GM18867 (cell line): ENCODE measurements around the gene CCDC71L.
"Not testable (repeated sequence)": the region's sequence is repeated elsewhere in the genome, so short reads cannot be mapped to it uniquely, and the experiment has no call there.

Source experiments
- ATAC-seq: cut with Tn5 transposase; IDR thresholded peaks from one replicate; pipeline ENCODE4 v1.9.1; 2021; ENCODE audit warnings: mild to moderate bottlenecking, moderate library complexity; ENCODE audit not compliant: unreplicated experiment

Gene CCDC71L

GRCh38 chr7:106660862-106661720, at the start of gene CCDC71L:
Gene CCDC71L, minus strand, starts transcription at chr7:106661158. Its CDS starts 262 bp downstream, at chr7:106660896.
- peak; percentile 82 for ATAC-seq

GRCh38 chr7:106709604-106710003, 48.6 kb upstream of the CCDC71L start:
- ATAC-seq, result not testable (repeated sequence)

- no peak for ATAC-seq
Observed at GRCh38 chr7:106704000-106704840, 43.3 kb upstream of the CCDC71L start.

GRCh38 chr7:106693677-106694353, 32.9 kb upstream of the CCDC71L start:
- no peak for ATAC-seq

- ATAC-seq, result no peak
Observed at GRCh38 chr7:106692450-106693051, 31.6 kb upstream of the CCDC71L start.

GRCh38 chr7:106688161-106688560, 27.2 kb upstream of the CCDC71L start:
- ATAC-seq, result not testable (repeated sequence)

- ATAC-seq, result no peak
Observed at GRCh38 chr7:106683941-106684340, 23.0 kb upstream of the CCDC71L start.

- no peak for ATAC-seq
Observed at GRCh38 chr7:106681815-106682495, 21.0 kb upstream of the CCDC71L start.

- peak; percentile 75 for ATAC-seq
Observed at GRCh38 chr7:106679153-106679931, 18.4 kb upstream of the CCDC71L start.

- ATAC-seq, result no peak
Observed at GRCh38 chr7:106678795-106679152, 17.8 kb upstream of the CCDC71L start.

- ATAC-seq, result not testable (repeated sequence)
Observed at GRCh38 chr7:106676506-106676905, 15.5 kb upstream of the CCDC71L start.

- ATAC-seq, result not testable (repeated sequence)
Observed at GRCh38 chr7:106673688-106674087, 12.7 kb upstream of the CCDC71L start.

GRCh38 chr7:106671930-106672329, 11.0 kb upstream of the CCDC71L start:
- not testable (repeated sequence) for ATAC-seq

GRCh38 chr7:106671160-106671559, 10.2 kb upstream of the CCDC71L start:
- no peak for ATAC-seq

- no peak for ATAC-seq
Observed at GRCh38 chr7:106668861-106669524, 8.0 kb upstream of the CCDC71L start.

- ATAC-seq, result no peak
Observed at GRCh38 chr7:106666353-106666752, 5.4 kb upstream of the CCDC71L start.

GRCh38 chr7:106664343-106664742, 3.4 kb upstream of the CCDC71L start:
- no peak for ATAC-seq

GRCh38 chr7:106659963-106660861, 746 bp downstream of the CCDC71L start:
- ATAC-seq, result peak; percentile 60
